ENCODE measurements around the gene MARCOL. TPM values are rescaled to one million over a fixed set of nuclear protein-coding genes. Genes with fewer than 3 reads are reported as not detected.

MARCOL gene
- total RNA-seq, 1 experiment from 2014 or later = not detected

GRCh38 chr5:148209151-148209770, 29.1 kb upstream of the MARCOL start:
- intact Hi-C loops (cut with micrococcal nuclease; ENCODE audit: unreplicated experiment) = no loop called here
- no TSS peak for BruUV-seq (replicated peaks)
- peaks cover 10% of the 10 kb centered on the region for H3K27me3 ChIP-seq (replicated peaks; ENCODE audit: insufficient read depth, low read depth, low read length, poor library complexity)
- POLR2A ChIA-PET (ENCODE audit: low non-redundant PET) = no interaction called here
- H3K9me3 ChIP-seq (ENCODE audit: low read depth, low read length, poor library complexity, severe bottlenecking) = no peaks in the 10 kb centered on the region
- H3K4me1 ChIP-seq (ENCODE audit: insufficient read depth, low read length, poor library complexity, severe bottlenecking) = no peaks in the 10 kb centered on the region
- no peak overlapping the region for H3K4me3 ChIP-seq (ENCODE audit: low read depth, low read length, poor library complexity, severe bottlenecking)
- CTCF ChIA-PET = no interaction called here
- no peak for TF ChIP-seq CTCF (conservative IDR thresholded peaks at IDR 0.05; ENCODE audit: low read depth, low read length)
- TF ChIP-seq EZH2 (IDR thresholded peaks at IDR 0.05; ENCODE audit: borderline replicate concordance, low read depth, low read length, poor library complexity, severe bottlenecking) = no peak
- no peaks in the 10 kb centered on the region for H3K36me3 ChIP-seq (ENCODE audit: insufficient read depth, low read length, poor library complexity, severe bottlenecking)
- H3K27ac ChIP-seq (ENCODE audit: low read depth, low read length, poor library complexity, severe bottlenecking) = no peak overlapping the region
- no peak for DNase-seq (ENCODE audit: low spot score)

GRCh38 chr5:148214665-148215185, 23.6 kb upstream of the MARCOL start:
- no TSS peak for BruUV-seq (replicated peaks)

GRCh38 chr5:148221508-148221907, 16.8 kb upstream of the MARCOL start:
- CTCF ChIA-PET = no interaction called here
- intact Hi-C loops (cut with micrococcal nuclease; ENCODE audit: unreplicated experiment) = no loop called here

More at GRCh38 chr5:148214665-148215185, 23.6 kb upstream of the MARCOL start:
- H3K27me3 ChIP-seq (replicated peaks; ENCODE audit: insufficient read depth, low read depth, low read length, poor library complexity) = no peaks in the 10 kb centered on the region
- no peaks in the 10 kb centered on the region for H3K9me3 ChIP-seq (ENCODE audit: low read depth, low read length, poor library complexity, severe bottlenecking)
- POLR2A ChIA-PET (ENCODE audit: low non-redundant PET) = no interaction called here
- H3K4me3 ChIP-seq (ENCODE audit: low read depth, low read length, poor library complexity, severe bottlenecking) = no peak overlapping the region
- no peak for DNase-seq (ENCODE audit: low spot score)
- intact Hi-C loops (cut with micrococcal nuclease; ENCODE audit: unreplicated experiment) = no loop called here
- no peaks in the 10 kb centered on the region for H3K4me1 ChIP-seq (ENCODE audit: insufficient read depth, low read length, poor library complexity, severe bottlenecking)
- H3K36me3 ChIP-seq (ENCODE audit: insufficient read depth, low read length, poor library complexity, severe bottlenecking) = no peaks in the 10 kb centered on the region
- CTCF ChIA-PET = no interaction called here
- TF ChIP-seq CTCF (conservative IDR thresholded peaks at IDR 0.05; ENCODE audit: low read depth, low read length) = no peak
- TF ChIP-seq EZH2 (IDR thresholded peaks at IDR 0.05; ENCODE audit: borderline replicate concordance, low read depth, low read length, poor library complexity, severe bottlenecking) = no peak
- no peak overlapping the region for H3K27ac ChIP-seq (ENCODE audit: low read depth, low read length, poor library complexity, severe bottlenecking)

More at GRCh38 chr5:148221508-148221907, 16.8 kb upstream of the MARCOL start:
- POLR2A ChIA-PET (ENCODE audit: low non-redundant PET) = no interaction called here
- H3K36me3 ChIP-seq (ENCODE audit: insufficient read depth, low read length, poor library complexity, severe bottlenecking) = no peaks in the 10 kb centered on the region
- no peaks in the 10 kb centered on the region for H3K4me1 ChIP-seq (ENCODE audit: insufficient read depth, low read length, poor library complexity, severe bottlenecking)
- peaks cover 30% of the 10 kb centered on the region for H3K27me3 ChIP-seq (replicated peaks; ENCODE audit: insufficient read depth, low read depth, low read length, poor library complexity)
- TF ChIP-seq CTCF (conservative IDR thresholded peaks at IDR 0.05; ENCODE audit: low read depth, low read length) (no peak), EZH2 (IDR thresholded peaks at IDR 0.05; ENCODE audit: borderline replicate concordance, low read depth, low read length, poor library complexity, severe bottlenecking) (no peak)
- H3K27ac ChIP-seq (ENCODE audit: low read depth, low read length, poor library complexity, severe bottlenecking) = no peak overlapping the region
- no peak for DNase-seq (ENCODE audit: low spot score)
- no peaks in the 10 kb centered on the region for H3K9me3 ChIP-seq (ENCODE audit: low read depth, low read length, poor library complexity, severe bottlenecking)
- BruUV-seq (replicated peaks) = no TSS peak
- no peak overlapping the region for H3K4me3 ChIP-seq (ENCODE audit: low read depth, low read length, poor library complexity, severe bottlenecking)
